Keratinocyte (primary cell): ENCODE data around the gene SH3BP1. TPM values are rescaled to one million over a fixed set of nuclear protein-coding genes. Genes with fewer than 3 reads are reported as not detected.

ENCODE experiments used
- DNase-seq: peaks from one replicate; pipeline ENCODE4 v3.0.0-alpha.2; 2011; ENCODE audit warnings: low read depth, missing footprints, low spot score
- FAIRE-seq: peaks from 2 replicates; lab custom pipeline; 2011; peaks lifted over from hg19 to GRCh38; lab: Jason Lieb, UNC
- H2AFZ ChIP-seq: 2 replicates; pipeline ENCODE4 v1.6.0; 2012; ENCODE audit warnings: low read length, control low read depth, inconsistent platforms; ENCODE audit not compliant: control insufficient read depth
- H3K27ac ChIP-seq: 2 replicates; pipeline ENCODE4 v1.5.1; 2011; ENCODE audit warnings: low read length; ENCODE audit not compliant: control insufficient read depth, insufficient read depth
- H3K27me3 ChIP-seq: 3 replicates; pipeline ENCODE4 v1.6.0; 2011; ENCODE audit warnings: low read length; ENCODE audit not compliant: control insufficient read depth, insufficient read depth; ENCODE audit errors: extremely low read depth
- H3K36me3 ChIP-seq, 2 experiments: 2 replicates in 1 of 2; 3 replicates in 1 of 2; pipeline ENCODE4 v1.5.1; 2011; ENCODE audit warnings: low read length in 2 of 2, mild to moderate bottlenecking in 1 of 2; ENCODE audit not compliant: control insufficient read depth in 2 of 2, insufficient read depth in 2 of 2; ENCODE audit errors: extremely low read depth in 1 of 2
- H3K4me1 ChIP-seq: 3 replicates; pipeline ENCODE4 v1.5.1; 2011; ENCODE audit warnings: low read length; ENCODE audit not compliant: control insufficient read depth, insufficient read depth; ENCODE audit errors: extremely low read depth
- H3K4me2 ChIP-seq: 3 replicates; pipeline ENCODE4 v1.6.0; 2011; ENCODE audit warnings: low read depth, low read length; ENCODE audit not compliant: control insufficient read depth, insufficient read depth; ENCODE audit errors: extremely low read depth
- H3K4me3 ChIP-seq, 3 experiments: fragments of 200-600 bp in 1 of 3; sonication (generic) in 1 of 3; 2 replicates in 2 of 3; 3 replicates in 1 of 3; pipeline ENCODE4 v1.5.1; 2011 to 2016; ENCODE audit warnings: low read length in 3 of 3, mild to moderate bottlenecking in 3 of 3, control low read depth in 2 of 3, inconsistent platforms in 1 of 3, low read depth in 1 of 3, mixed read lengths in 1 of 3, mixed run types in 1 of 3, moderate library complexity in 1 of 3; ENCODE audit not compliant: control insufficient read depth in 2 of 3, insufficient read depth in 2 of 3; ENCODE audit errors: extremely low read depth in 1 of 3
- H3K79me2 ChIP-seq: 2 replicates; pipeline ENCODE4 v1.6.0; 2012; ENCODE audit warnings: low read length; ENCODE audit not compliant: control insufficient read depth, insufficient read depth
- H3K9ac ChIP-seq: 3 replicates; pipeline ENCODE4 v1.6.0; 2011; ENCODE audit warnings: low read length; ENCODE audit not compliant: control insufficient read depth, insufficient read depth; ENCODE audit errors: extremely low read depth
- H3K9me1 ChIP-seq: 3 replicates; pipeline ENCODE4 v1.6.0; 2011; ENCODE audit warnings: low read length; ENCODE audit not compliant: control insufficient read depth, insufficient read depth; ENCODE audit errors: extremely low read depth
- H3K9me3 ChIP-seq: 2 replicates; pipeline ENCODE4 v1.5.1; 2012; ENCODE audit warnings: low read depth, low read length; ENCODE audit not compliant: control insufficient read depth
- H4K20me1 ChIP-seq: 3 replicates; pipeline ENCODE4 v1.6.0; 2011; ENCODE audit warnings: low read length; ENCODE audit not compliant: control insufficient read depth, insufficient read depth; ENCODE audit errors: extremely low read depth
- CTCF ChIP-seq, 3 experiments: IDR thresholded peaks in 1 of 3; conservative IDR thresholded peaks in 1 of 3; optimal IDR thresholded peaks in 1 of 3; 2 replicates in 2 of 3; 3 replicates in 1 of 3; pipeline versions ENCODE3 to v1.5.1; 2011; ENCODE audit warnings: low read length in 3 of 3, mild to moderate bottlenecking in 3 of 3, moderate library complexity in 2 of 3, control low read depth in 1 of 3, inconsistent platforms in 1 of 3; ENCODE audit not compliant: insufficient read depth in 2 of 3; ENCODE audit errors: extremely low read depth in 1 of 3
- EZH2 ChIP-seq: IDR thresholded peaks from one replicate; pipeline ENCODE4 v1.6.1; 2012; ENCODE audit warnings: inconsistent platforms, mild to moderate bottlenecking, low read length, moderate library complexity
- dilution Hi-C: fragments of 300-500 bp; cut with MboI; formaldehyde crosslinking; loops from one replicate; pipeline ENCODE4 v1.7.0; 2020; ENCODE audit warnings: low sequenced_read_pairs; ENCODE audit not compliant: extremely low pct_ligation_motif_present
- polyA plus RNA-seq, 5 experiments: library from polyadenylated mRNA; depleted of rRNA in 3 of 5; stranded (reverse) in 3 of 5; stranded (forward) in 1 of 5; unstranded in 1 of 5; fragments of >200 nt; gene quantifications; 1 replicate in 1 of 5; 2 replicates in 3 of 5; 3 replicates in 1 of 5; pipeline versions ENCODE4 v1.2.1 to v1.2.3, GENCODE V29; 2011 to 2012; ENCODE audit warnings: missing spikeins in 2 of 5, low read depth in 1 of 5, low replicate concordance in 1 of 5

SH3BP1 gene
- polyA plus RNA-seq, 1 donor (not counting 4 experiments of a cell fraction or from before 2014, with no cell fraction given) = 27.2 TPM

GRCh38 chr22:37630839-37631435, 8.5 kb upstream of the SH3BP1 start:
- H3K36me3 ChIP-seq = peaks cover 18 to 19% of the 10 kb centered on the region in 2 experiments
- TF ChIP-seq EZH2 (no peak), CTCF (optimal IDR thresholded peaks at IDR 0.05 in 1 of 3, IDR thresholded peaks at IDR 0.05 in 1 of 3, conservative IDR thresholded peaks at IDR 0.05 in 1 of 3; ENCODE audit: extremely low read depth in 1 of 3, insufficient read depth in 2 of 3, low read length in 3 of 3) (no peak)
- H3K27ac ChIP-seq = no peak overlapping the region
- H3K79me2 ChIP-seq = no peaks in the 10 kb centered on the region
- no peak overlapping the region for H3K4me3 ChIP-seq
- no peaks in the 10 kb centered on the region for H4K20me1 ChIP-seq
- no peaks in the 10 kb centered on the region for H3K9me1 ChIP-seq
- DNase-seq (no peak), FAIRE-seq (no peak)
- no peaks in the 10 kb centered on the region for H3K27me3 ChIP-seq
- H3K9ac ChIP-seq = no peak overlapping the region
- H2AFZ ChIP-seq = no peak overlapping the region
- peaks cover 12% of the 10 kb centered on the region for H3K4me1 ChIP-seq
- dilution Hi-C loops = no loop called here
- no peaks in the 10 kb centered on the region for H3K9me3 ChIP-seq
- no peak overlapping the region for H3K4me2 ChIP-seq

GRCh38 chr22:37631448-37632173, 7.9 kb upstream of the SH3BP1 start:
- dilution Hi-C loops = no loop called here
- Histone ChIP-seq H3K9me1 (no peaks in the 10 kb centered on the region), H2AFZ (no peak overlapping the region), H4K20me1 (no peaks in the 10 kb centered on the region), H3K27me3 (no peaks in the 10 kb centered on the region), H3K36me3 (peaks cover 14 to 18% of the 10 kb centered on the region in 2 experiments), H3K9ac (no peak overlapping the region), H3K79me2 (no peaks in the 10 kb centered on the region), H3K9me3 (no peaks in the 10 kb centered on the region), H3K27ac (no peak overlapping the region), H3K4me2 (no peak overlapping the region), H3K4me3 (no peak overlapping the region), H3K4me1 (peaks cover 7% of the 10 kb centered on the region)
- TF ChIP-seq EZH2 (no peak), CTCF (optimal IDR thresholded peaks at IDR 0.05 in 1 of 3, IDR thresholded peaks at IDR 0.05 in 1 of 3, conservative IDR thresholded peaks at IDR 0.05 in 1 of 3; ENCODE audit: extremely low read depth in 1 of 3, insufficient read depth in 2 of 3, low read length in 3 of 3) (no peak)
- FAIRE-seq = no peak
- DNase-seq = no peak
